OCI-LY1 (cell line): ENCODE data around the gene TTC24.

Experiments
- H2AFZ ChIP-seq: fragments of 200-600 bp; sonication (generic), shearing (Covaris generic); 2 replicates; pipeline ENCODE4 v1.6.0; 2014; ENCODE audit warnings: antibody characterized with exemption, mild to moderate bottlenecking, low read length
- H3F3A ChIP-seq: fragments of 200-600 bp; sonication (generic), shearing (Covaris generic); 2 replicates; pipeline ENCODE4 v1.6.0; 2014; ENCODE audit warnings: mild to moderate bottlenecking, antibody characterized with exemption, low read length, moderate library complexity; ENCODE audit not compliant: insufficient read depth
- H3K27ac ChIP-seq: fragments of 200-600 bp; sonication (generic); 2 replicates; pipeline ENCODE4 v1.5.1; 2014; ENCODE audit warnings: low read length, mixed run types, mild to moderate bottlenecking, low read depth; ENCODE audit not compliant: poor library complexity, severe bottlenecking
- H3K27me3 ChIP-seq: fragments of 200-600 bp; sonication (generic); 2 replicates; pipeline ENCODE4 v1.6.0; 2014; ENCODE audit warnings: antibody characterized with exemption, mild to moderate bottlenecking, low read length, moderate library complexity; ENCODE audit not compliant: insufficient read depth
- H3K36me3 ChIP-seq: fragments of 200-600 bp; sonication (generic); 2 replicates; pipeline ENCODE4 v1.6.1; 2014; ENCODE audit warnings: mild to moderate bottlenecking, antibody characterized with exemption, low read length, moderate library complexity, mixed read lengths; ENCODE audit not compliant: insufficient read depth
- H3K4me1 ChIP-seq: fragments of 200-600 bp; sonication (generic); 2 replicates; pipeline ENCODE4 v1.5.1; 2014; ENCODE audit warnings: mild to moderate bottlenecking, low read length, moderate library complexity; ENCODE audit not compliant: insufficient read depth, severe bottlenecking
- H3K4me2 ChIP-seq: fragments of 200-600 bp; sonication (generic), shearing (Covaris generic); 2 replicates; pipeline ENCODE4 v1.6.1; 2014; ENCODE audit warnings: low read length
- H3K4me3 ChIP-seq: fragments of 200-600 bp; sonication (generic); 2 replicates; pipeline ENCODE4 v1.5.1; 2014; ENCODE audit warnings: low read length, low read depth, mild to moderate bottlenecking, mixed read lengths; ENCODE audit not compliant: poor library complexity, severe bottlenecking
- H3K79me2 ChIP-seq: fragments of 200-600 bp; shearing (Covaris generic); 2 replicates; pipeline ENCODE4 v1.6.1; 2016; ENCODE audit warnings: mixed run types, low read length, mixed read lengths; ENCODE audit not compliant: insufficient read depth
- H3K9ac ChIP-seq: fragments of 200-600 bp; sonication (generic), shearing (Covaris generic); 2 replicates; pipeline ENCODE4 v1.6.1; 2014; ENCODE audit warnings: mild to moderate bottlenecking, low read length, mixed read lengths
- H3K9me2 ChIP-seq: fragments of 200-600 bp; sonication (generic), shearing (Covaris generic); 2 replicates; pipeline ENCODE4 v1.6.1; 2014; ENCODE audit warnings: low read depth, mild to moderate bottlenecking, low read length, mixed read lengths
- H3K9me3 ChIP-seq: fragments of 200-600 bp; shearing (Covaris generic); 2 replicates; pipeline ENCODE4 v1.6.1; 2014; ENCODE audit warnings: low read length, mixed read lengths
- H4K20me1 ChIP-seq: fragments of 200-600 bp; sonication (generic), shearing (Covaris generic); 2 replicates; pipeline ENCODE4 v1.6.0; 2016; ENCODE audit warnings: mild to moderate bottlenecking, low read length; ENCODE audit not compliant: insufficient read depth
- CTCF ChIP-seq: fragments of 200-600 bp; sonication (generic), shearing (Covaris generic); IDR thresholded peaks from 2 replicates; pipeline ENCODE4 v1.5.1; 2017; ENCODE audit warnings: mild to moderate bottlenecking, antibody characterized with exemption, low read length, moderate library complexity, mixed read lengths
- EZH2 ChIP-seq: fragments of 200-600 bp; sonication (generic), shearing (Covaris generic); IDR thresholded peaks from 2 replicates; pipeline ENCODE4 v1.8.0; 2017; ENCODE audit warnings: borderline replicate concordance, mixed run types, mild to moderate bottlenecking, antibody characterized with exemption, low read length, moderate library complexity, mixed read lengths

TTC24 gene

GRCh38 chr1:156565519-156565918 lies 14.0 kb upstream of the TTC24 start:
- TF ChIP-seq CTCF (no peak), EZH2 (no peak)

GRCh38 chr1:156566436-156566835 lies 13.1 kb upstream of the TTC24 start:
- no peaks in the 10 kb centered on the region for H3K9me3 ChIP-seq
- no peaks in the 10 kb centered on the region for H3K9me2 ChIP-seq
- no peaks in the 10 kb centered on the region for H4K20me1 ChIP-seq
- peaks cover 19% of the 10 kb centered on the region; the same call in 1 of the 2 replicates for H3K27me3 ChIP-seq
- TF ChIP-seq EZH2, result no peak
- TF ChIP-seq CTCF, result no peak
- H3K4me3 ChIP-seq, result no peak overlapping the region
- H3K36me3 ChIP-seq, result no peaks in the 10 kb centered on the region
- H3F3A ChIP-seq, result no peaks in the 10 kb centered on the region
- no peak overlapping the region for H3K27ac ChIP-seq
- no peaks in the 10 kb centered on the region for H3K79me2 ChIP-seq
- no peak overlapping the region for H3K9ac ChIP-seq
- H2AFZ ChIP-seq, result no peak overlapping the region
- H3K4me1 ChIP-seq, result no peaks in the 10 kb centered on the region
- H3K4me2 ChIP-seq, result no peak overlapping the region

More at GRCh38 chr1:156565519-156565918, 14.0 kb upstream of the TTC24 start:
- Histone ChIP-seq H3F3A (no peaks in the 10 kb centered on the region), H2AFZ (no peak overlapping the region), H3K27ac (no peak overlapping the region), H3K79me2 (no peaks in the 10 kb centered on the region), H3K4me3 (no peak overlapping the region), H3K9me3 (no peaks in the 10 kb centered on the region), H3K27me3 (peaks cover 17% of the 10 kb centered on the region; the same call in 1 of the 2 replicates), H3K9ac (no peak overlapping the region), H3K4me2 (no peak overlapping the region), H4K20me1 (no peaks in the 10 kb centered on the region), H3K4me1 (no peaks in the 10 kb centered on the region), H3K9me2 (no peaks in the 10 kb centered on the region), H3K36me3 (no peaks in the 10 kb centered on the region)

- TF ChIP-seq EZH2 (no peak), CTCF (no peak)
- Histone ChIP-seq H3K4me1 (peaks cover 11% of the 10 kb centered on the region), H3F3A (no peaks in the 10 kb centered on the region), H3K4me2 (peak overlapping the region; percentile 76), H3K9me2 (no peaks in the 10 kb centered on the region), H3K79me2 (no peaks in the 10 kb centered on the region), H3K27me3 (peaks cover 12% of the 10 kb centered on the region; the same call in 1 of the 2 replicates), H2AFZ (no peak overlapping the region), H3K9ac (no peak overlapping the region), H4K20me1 (no peaks in the 10 kb centered on the region), H3K27ac (no peak overlapping the region), H3K36me3 (no peaks in the 10 kb centered on the region), H3K4me3 (peak overlapping the region; percentile 66), H3K9me3 (no peaks in the 10 kb centered on the region)
Observed at GRCh38 chr1:156571261-156571852, 8.2 kb upstream of the TTC24 start.
